ENCODE measurements around the gene PSMA8.
A peak's percentile ranks its signal among the peaks of the same experiment; 100 is the strongest.
"Not testable (repeated sequence)": the region's sequence is repeated elsewhere in the genome, so short reads cannot be mapped to it uniquely, and the experiment has no call there.

The PSMA8 gene

DNA sequence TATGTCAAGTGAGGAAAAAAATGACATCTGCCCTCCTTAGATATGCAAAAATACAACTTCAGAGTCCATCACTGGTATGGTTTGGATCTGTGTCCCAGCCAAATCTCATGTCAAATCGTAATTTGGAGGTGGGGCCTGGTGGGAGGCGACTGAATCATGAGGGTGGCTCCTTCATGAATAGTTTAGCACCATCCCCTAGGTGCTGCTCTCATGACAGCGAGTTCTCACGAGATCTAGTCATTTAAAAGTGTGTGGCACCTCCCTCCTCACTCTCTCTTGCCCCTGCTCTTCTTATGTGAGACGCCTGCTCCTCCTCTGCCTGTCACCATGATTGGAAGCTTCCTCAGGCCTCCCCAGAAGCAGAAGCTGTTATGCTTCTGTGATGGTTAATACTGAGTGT is 5.9 kb upstream of the PSMA8 start:
- TF ChIP-seq POLR2A (IDR thresholded peaks at IDR 0.05; ENCODE audit: low read length) (no peak), GATA1 (IDR thresholded peaks at IDR 0.05; ENCODE audit: low read depth, low read length) (no peak)
- no peak for DNase-seq

DNA sequence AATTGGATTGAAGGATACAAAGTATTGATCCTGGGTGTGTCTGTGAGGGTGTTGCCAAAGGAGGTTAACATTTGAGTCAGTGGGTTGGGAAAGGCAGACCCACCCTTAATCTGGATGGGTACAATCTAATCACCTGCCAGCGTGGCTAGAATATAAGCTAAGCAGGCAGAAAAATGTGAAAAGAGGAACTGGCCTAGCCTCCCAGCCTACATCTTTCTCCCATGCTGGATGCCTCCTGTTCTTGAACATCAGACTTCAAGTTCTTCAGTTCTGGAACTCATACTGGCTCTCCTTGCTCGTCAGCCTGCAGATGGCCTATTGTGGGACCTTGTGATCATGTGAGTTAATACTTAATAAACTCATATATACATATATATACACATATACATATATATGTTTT is 5.5 kb upstream of the PSMA8 start:
- DNase-seq: not testable (repeated sequence)

DNA sequence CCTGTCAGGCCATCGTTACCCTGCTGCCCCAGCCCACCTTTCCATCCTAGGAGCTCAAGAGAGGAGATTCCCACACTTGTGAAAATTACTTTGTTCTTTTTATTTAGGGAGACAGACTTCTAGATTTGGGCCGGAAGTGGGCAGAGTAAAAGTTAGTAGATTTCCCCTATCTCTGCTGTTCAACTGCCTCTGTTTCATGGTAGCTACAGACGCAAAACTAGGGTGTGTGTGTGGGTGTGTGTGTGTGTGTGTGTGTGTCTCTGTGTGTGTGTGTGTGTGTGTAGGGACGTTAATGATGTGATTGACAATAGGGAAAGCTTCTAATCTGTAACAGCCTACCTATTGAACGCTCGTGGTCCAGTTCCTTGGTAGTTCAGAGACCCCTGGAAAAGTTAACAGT is 438 bp downstream of the PSMA8 start:
- DNase-seq: no peak
- TF ChIP-seq POLR2A (IDR thresholded peaks at IDR 0.05; ENCODE audit: low read length): peak; percentile 3
- TF ChIP-seq GATA1 (IDR thresholded peaks at IDR 0.05; ENCODE audit: low read depth, low read length): no peak

DNA sequence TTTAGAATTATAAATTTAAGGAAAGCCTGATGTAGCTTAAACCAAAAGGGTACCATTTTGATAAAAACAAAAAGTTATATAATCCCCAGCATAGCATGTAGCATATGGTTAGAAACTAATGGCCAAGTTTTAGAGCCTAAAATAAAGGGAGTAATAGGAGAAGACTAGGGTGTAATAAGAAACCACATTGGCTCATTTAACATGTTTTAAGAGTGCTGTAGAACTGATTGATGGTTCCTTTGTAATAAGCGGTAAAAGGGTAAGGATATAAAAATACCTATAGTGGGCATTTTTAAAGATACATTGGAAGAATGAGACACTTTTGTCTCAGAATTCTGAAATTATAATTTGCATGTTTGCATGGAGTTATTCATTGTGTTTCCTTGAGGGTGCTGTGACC is 1.9 kb downstream of the PSMA8 start:
- TF ChIP-seq POLR2A (IDR thresholded peaks at IDR 0.05; ENCODE audit: low read length) (no peak), GATA1 (IDR thresholded peaks at IDR 0.05; ENCODE audit: low read depth, low read length) (no peak)
- DNase-seq: no peak

DNA sequence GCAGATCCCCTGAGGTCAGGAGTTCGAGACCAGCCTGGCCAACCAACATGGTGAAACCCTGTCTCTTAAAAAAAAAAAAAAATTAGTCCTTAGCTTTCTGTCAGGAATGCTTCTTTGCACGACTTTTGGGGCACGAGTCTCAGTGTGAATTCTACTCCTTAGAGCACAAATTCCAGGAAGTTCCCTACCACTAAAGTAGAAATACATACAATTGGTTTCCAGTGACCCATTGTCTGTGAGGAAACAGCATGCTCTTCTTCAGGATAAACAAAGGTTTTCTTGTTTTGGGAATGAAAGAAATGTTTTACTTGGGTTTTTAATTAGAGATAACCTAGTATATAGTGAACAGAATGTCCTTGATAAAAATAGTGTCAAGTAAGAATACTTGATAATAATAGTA is 23.7 kb downstream of the PSMA8 start:
- no peak for TF ChIP-seq POLR2A (IDR thresholded peaks at IDR 0.05; ENCODE audit: low read length)
- TF ChIP-seq GATA1 (IDR thresholded peaks at IDR 0.05; ENCODE audit: low read depth, low read length): no peak
- no peak for DNase-seq

DNA sequence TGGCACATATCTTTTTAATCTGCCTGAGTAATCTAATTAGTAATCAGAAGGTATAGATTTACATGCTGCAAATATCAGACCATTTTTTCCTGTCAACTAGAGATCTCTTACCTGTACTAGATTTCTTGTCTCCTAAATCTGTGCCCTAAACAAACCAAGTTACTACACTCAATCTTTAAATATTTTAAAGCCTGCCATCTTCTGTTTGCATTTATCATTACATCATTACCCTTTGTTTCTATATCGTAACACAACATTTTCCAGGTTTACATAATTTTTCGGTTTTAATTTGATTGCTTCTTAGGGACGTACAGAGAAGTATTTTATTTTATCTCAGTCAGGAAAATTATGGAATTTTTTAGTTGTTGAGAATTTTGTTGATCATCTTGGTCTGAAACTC is 25.7 kb downstream of the PSMA8 start:
- TF ChIP-seq GATA1 (IDR thresholded peaks at IDR 0.05; ENCODE audit: low read depth, low read length): no peak
- TF ChIP-seq POLR2A (IDR thresholded peaks at IDR 0.05; ENCODE audit: low read length): no peak
- no peak for DNase-seq

DNA sequence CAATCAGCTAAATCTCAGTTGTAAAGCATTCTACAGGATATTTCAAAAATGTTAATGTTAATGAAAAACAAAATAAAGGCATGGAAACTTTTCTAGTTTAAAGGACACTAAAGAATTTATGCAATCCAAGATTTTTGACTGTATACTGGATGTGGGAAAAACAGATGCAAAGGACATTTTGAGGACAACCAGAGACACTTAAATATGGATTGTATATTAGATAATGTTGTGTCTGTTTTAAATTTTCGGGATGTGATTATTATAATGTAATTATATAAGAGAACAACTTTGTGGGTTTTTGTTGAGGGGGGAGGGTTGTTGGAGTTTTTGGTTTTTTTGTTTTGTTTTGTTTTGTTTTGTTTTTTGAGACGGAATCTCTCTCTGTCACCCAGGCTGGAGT is 30.9 kb downstream of the PSMA8 start:
- DNase-seq: no peak
- TF ChIP-seq POLR2A (IDR thresholded peaks at IDR 0.05; ENCODE audit: low read length) (no peak), GATA1 (IDR thresholded peaks at IDR 0.05; ENCODE audit: low read depth, low read length) (no peak)

DNA sequence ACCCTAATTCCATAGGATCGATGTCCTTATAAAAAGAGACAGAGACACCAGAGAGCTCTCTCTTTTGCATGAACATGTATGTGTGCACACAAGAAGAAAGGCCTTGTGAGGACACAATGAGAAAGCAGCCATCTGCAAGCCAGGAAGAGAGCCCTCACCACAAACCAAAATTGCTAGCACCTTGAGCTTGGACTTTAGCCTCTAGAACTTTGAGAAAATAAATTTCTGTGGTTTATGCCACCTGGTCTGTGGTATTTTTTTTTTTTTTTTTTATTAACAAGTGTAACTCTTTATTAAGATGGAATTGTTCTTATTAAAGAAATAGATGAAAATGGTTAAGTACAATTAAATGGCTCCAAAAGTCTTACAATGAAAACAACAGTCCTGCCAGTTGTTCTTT is 33.9 kb downstream of the PSMA8 start:
- DNase-seq: not testable (repeated sequence)

DNA sequence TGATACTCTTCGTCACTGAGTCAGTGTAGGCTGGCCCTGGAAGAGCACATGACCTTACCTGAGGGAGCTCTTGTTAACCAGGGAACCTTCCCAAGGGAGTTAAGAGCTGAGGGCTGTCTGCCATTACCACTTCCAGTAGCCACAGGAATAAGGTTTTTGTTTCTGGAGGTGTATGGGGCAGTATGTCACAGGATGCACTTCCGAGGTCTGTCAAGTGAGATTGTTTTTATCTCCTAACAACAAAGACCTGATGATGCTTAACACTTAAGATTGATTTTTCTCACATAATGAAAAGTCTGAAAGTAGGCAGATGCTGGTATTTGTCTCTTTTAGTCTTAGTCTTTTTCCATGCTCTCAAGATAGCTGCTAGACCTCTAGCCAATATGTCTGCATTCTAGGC is 41.8 kb downstream of the PSMA8 start:
- TF ChIP-seq POLR2A (IDR thresholded peaks at IDR 0.05; ENCODE audit: low read length): no peak
- no peak for TF ChIP-seq GATA1 (IDR thresholded peaks at IDR 0.05; ENCODE audit: low read depth, low read length)
- DNase-seq: no peak

DNA sequence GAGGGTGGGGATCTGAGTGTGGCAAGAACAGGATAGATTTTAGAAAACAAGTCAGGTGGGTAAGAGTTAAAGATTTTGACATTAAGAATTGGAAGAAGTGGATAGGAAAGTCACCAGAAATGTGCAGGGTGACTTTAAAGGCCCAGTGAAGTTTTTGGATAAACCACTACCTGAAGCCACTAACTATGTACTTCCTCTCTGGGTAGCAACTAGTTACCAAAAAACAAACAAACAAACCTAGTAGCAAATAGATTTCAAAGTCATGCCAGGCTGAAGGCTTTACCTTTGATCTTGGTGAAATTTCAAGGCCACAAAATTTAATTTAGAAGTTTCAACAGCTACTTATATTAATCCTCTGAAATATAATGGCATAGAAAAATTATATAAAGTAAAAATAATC is 42.5 kb downstream of the PSMA8 start:
- TF ChIP-seq GATA1 (IDR thresholded peaks at IDR 0.05; ENCODE audit: low read depth, low read length) (no peak), POLR2A (IDR thresholded peaks at IDR 0.05; ENCODE audit: low read length) (no peak)
- DNase-seq: no peak

DNA sequence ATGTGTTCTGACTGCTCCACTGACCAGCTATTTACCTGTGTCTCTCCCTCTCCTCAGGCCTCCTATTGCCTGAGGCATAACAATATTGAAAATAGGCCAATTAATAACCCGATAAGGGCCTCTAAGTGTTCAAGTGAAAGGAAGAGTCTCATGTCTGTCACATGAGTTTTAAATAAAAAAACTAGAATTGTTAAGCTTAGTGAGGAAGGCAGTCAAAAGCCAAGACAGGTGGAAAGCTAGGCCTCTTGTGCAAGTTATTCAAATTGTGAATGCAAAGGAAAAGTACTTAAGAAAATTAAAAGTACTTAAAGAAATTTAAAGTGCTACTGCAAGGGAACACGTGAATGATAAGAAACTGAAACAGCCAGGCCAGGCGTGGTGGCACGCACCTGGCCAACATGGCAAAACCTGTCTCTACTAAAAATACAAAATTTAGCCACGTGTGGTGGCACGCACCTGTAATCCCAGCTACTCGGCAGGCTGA is 47.7 kb downstream of the PSMA8 start:
- TF ChIP-seq GATA1 (IDR thresholded peaks at IDR 0.05; ENCODE audit: low read depth, low read length): no peak
- no peak for TF ChIP-seq POLR2A (IDR thresholded peaks at IDR 0.05; ENCODE audit: low read length)
- no peak for DNase-seq

DNA sequence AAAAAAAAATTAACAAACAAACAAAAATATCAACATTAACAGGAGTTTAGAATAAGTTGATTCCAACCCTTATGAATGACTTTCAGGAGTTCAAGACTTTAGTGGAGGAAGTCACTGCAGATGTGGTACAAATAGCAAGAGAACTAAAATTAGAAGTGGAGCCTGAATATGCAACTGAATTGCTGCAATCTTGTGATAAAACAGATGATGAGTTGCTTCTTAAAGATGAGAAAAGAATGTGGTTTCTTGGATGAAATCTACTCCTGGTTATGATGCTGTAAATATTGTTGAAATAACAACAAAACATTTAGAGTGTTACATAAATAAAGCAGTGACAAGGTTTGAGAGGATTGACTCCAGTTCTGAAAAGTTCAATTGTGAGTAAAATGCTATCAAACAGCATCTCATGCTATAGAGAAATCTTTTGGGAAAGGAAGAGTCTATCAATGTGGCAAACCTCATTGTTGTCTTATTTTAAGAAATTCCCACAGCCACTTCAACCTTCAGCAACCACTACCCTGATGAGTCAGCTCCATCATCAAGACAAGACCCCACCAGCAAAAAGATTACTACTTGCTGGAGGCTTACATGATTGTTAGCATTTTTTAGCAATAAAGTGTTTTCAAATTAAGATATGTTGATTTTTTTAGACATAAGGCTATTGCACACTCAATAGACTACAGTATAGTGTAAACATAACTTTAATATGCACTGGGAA is 49.9 kb downstream of the PSMA8 start:
- no peak for TF ChIP-seq GATA1 (IDR thresholded peaks at IDR 0.05; ENCODE audit: low read depth, low read length)
- no peak for DNase-seq

DNA sequence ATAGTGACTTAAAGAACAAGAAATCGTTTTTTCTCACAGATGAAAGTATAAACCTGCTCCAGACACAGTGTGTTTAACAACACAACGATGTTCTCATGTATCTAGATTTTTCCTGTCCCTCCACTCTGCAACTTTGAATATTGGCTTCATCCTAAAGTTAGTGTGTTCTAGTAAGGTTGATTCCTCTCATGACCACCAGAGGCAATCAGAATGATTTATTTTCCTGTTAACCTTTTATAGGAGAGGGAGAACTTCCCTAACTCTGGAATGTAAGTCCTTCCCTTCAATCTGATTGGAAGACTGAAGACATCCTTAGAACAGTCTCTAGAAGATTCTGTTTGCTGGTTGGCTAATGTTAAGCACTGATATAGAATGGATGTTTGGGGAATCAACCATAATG is 51.6 kb downstream of the PSMA8 start:
- TF ChIP-seq GATA1 (IDR thresholded peaks at IDR 0.05; ENCODE audit: low read depth, low read length): no peak
- no peak for TF ChIP-seq POLR2A (IDR thresholded peaks at IDR 0.05; ENCODE audit: low read length)

DNA sequence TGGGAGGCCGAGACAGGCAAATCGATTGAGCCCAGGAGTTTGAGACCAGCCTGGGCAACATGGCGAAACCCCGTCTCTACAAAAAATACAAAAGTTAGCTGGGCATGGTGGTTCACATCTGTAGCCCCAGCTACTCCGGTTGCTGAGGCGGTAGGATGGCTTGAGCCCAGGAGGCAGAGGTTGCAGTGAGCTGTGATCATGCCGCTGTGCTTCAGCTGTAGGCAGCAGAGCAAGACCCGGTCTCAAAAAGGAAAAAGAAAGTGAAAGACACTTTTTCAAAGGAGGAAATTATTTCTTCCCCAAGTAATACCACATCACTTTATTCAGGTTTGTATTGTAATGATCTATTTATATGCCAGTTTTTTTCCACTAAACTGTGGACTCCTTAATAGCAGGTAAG is 56.8 kb downstream of the PSMA8 start:
- no peak for DNase-seq
- TF ChIP-seq GATA1 (IDR thresholded peaks at IDR 0.05; ENCODE audit: low read depth, low read length): no peak
- TF ChIP-seq POLR2A (IDR thresholded peaks at IDR 0.05; ENCODE audit: low read length): no peak

More for the DNA sequence above, 51.6 kb downstream of the PSMA8 start:
- no peak for DNase-seq

DNA sequence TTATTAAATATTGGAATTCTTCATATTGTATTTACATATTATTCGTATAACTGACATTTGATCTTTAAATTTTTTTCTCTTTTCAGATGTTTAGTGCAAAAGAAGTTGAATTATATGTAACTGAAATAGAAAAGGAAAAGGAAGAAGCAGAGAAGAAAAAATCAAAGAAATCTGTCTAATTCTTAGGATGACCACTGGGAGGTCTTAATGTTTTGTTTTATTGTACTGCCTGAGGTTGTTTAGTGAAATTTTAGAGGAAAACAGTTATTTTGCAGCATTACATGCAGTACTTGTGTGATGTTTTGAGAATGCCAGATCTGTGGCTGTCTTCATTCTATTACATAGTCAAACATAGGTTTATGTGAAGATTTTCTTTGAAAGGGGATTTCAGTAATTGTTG is 58.6 kb downstream of the PSMA8 start:
- no peak for DNase-seq
- TF ChIP-seq POLR2A (IDR thresholded peaks at IDR 0.05; ENCODE audit: low read length) (no peak), GATA1 (IDR thresholded peaks at IDR 0.05; ENCODE audit: low read depth, low read length) (no peak)

DNA sequence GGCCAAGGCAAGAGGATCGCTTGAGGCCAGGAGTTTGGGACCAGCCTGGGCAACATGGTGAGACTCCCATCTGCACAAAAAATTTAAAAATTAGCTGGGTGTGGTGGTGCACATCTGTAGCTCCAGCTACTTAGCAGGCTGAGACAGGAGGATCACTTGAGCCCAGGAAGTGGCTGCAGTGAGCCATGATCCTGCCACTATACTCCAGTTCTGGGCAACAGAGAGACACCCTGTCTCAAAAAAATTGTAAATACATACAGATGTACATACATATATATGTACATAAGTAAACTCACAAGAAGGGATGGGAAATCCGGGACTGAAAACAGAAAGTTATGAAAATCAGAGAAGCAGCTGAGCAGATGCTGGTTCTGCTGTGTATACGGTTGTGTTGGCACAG is 62.9 kb downstream of the PSMA8 start:
- no peak for DNase-seq
- TF ChIP-seq GATA1 (IDR thresholded peaks at IDR 0.05; ENCODE audit: low read depth, low read length) (no peak), POLR2A (IDR thresholded peaks at IDR 0.05; ENCODE audit: low read length) (no peak)

DNA sequence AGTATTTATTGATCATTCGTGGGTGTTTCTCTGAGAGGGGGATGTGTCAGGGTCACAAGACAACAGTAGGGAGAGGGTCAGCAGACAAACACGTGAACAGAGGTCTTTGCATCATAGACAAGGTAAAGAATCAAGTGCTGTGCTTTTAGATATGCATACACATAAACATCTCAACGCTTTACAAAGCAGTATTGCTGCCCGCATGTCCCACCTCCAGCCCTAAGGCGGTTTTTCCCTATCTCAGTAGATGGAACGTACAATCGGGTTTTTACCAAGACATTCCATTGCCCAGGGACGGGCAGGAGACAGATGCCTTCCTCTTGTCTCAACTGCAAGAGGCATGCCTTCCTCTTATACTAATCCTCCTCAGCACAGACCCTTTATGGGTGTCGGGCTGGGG is 68.3 kb downstream of the PSMA8 start:
- DNase-seq: not testable (repeated sequence)
